ENCODE results near the gene LYRM9.
A peak's percentile ranks its signal among the peaks of the same experiment; 100 is the strongest.
"Not testable (repeated sequence)": the region's sequence is repeated elsewhere in the genome, so short reads cannot be mapped to it uniquely, and the experiment has no call there.

The LYRM9 gene

GRCh38 chr17:27872776-27873175 lies 20.4 kb downstream of the LYRM9 start:
- DNase-seq = no peak

GRCh38 chr17:27871407-27871806 lies 21.8 kb downstream of the LYRM9 start:
- no peak for DNase-seq

GRCh38 chr17:27870345-27870744 lies 22.8 kb downstream of the LYRM9 start:
- no peak for DNase-seq

- no peak for DNase-seq
These were observed 24.6 kb downstream of the LYRM9 start for GRCh38 chr17:27868565-27868964.

- DNase-seq = no peak
These were observed 30.3 kb downstream of the LYRM9 start for GRCh38 chr17:27862840-27863239.

GRCh38 chr17:27862004-27862403 lies 31.2 kb downstream of the LYRM9 start:
- no peak for DNase-seq

GRCh38 chr17:27860971-27861664 lies 32.0 kb downstream of the LYRM9 start:
- DNase-seq = no peak

GRCh38 chr17:27858621-27859305 lies 34.4 kb downstream of the LYRM9 start:
- DNase-seq = no peak

- DNase-seq = no peak
These were observed 36.3 kb downstream of the LYRM9 start for GRCh38 chr17:27856676-27857432.

GRCh38 chr17:27855454-27855853 lies 37.7 kb downstream of the LYRM9 start:
- no peak for DNase-seq

GRCh38 chr17:27854163-27854562 lies 39.0 kb downstream of the LYRM9 start:
- DNase-seq = no peak

- no peak for DNase-seq
These were observed 40.1 kb downstream of the LYRM9 start for GRCh38 chr17:27853091-27853490.

- DNase-seq = no peak
These were observed 43.5 kb downstream of the LYRM9 start for GRCh38 chr17:27849474-27850185.

- DNase-seq = no peak
These were observed 44.2 kb downstream of the LYRM9 start for GRCh38 chr17:27848931-27849330.

- not testable (repeated sequence) for DNase-seq
These were observed 46.3 kb downstream of the LYRM9 start for GRCh38 chr17:27846808-27847307.

- DNase-seq = peak; percentile 58
These were observed 47.0 kb downstream of the LYRM9 start for GRCh38 chr17:27846042-27846655.

GRCh38 chr17:27845264-27846041 lies 47.7 kb downstream of the LYRM9 start:
- DNase-seq = no peak

- DNase-seq = no peak
These were observed 52.5 kb downstream of the LYRM9 start for GRCh38 chr17:27840688-27841087.

GRCh38 chr17:27840406-27840678 lies 52.8 kb downstream of the LYRM9 start:
- DNase-seq = not testable (repeated sequence)

- not testable (repeated sequence) for DNase-seq
These were observed 53.4 kb downstream of the LYRM9 start for GRCh38 chr17:27839571-27840405.

- not testable (repeated sequence) for DNase-seq
These were observed 54.6 kb downstream of the LYRM9 start for GRCh38 chr17:27838607-27839006.
